Adipocyte (in vitro differentiated cells): ENCODE data around the gene NUBPL.

Experiments used
- DNase-seq: peaks from one replicate; pipeline ENCODE4 v3.0.0-alpha.2; 2015; ENCODE audit warnings: low read depth
- H3K27me3 ChIP-seq: replicated peaks from 2 replicates; pipeline ENCODE4 v1.7.0; 2013; ENCODE audit warnings: mild to moderate bottlenecking, low read length, moderate library complexity; ENCODE audit not compliant: control insufficient read depth, insufficient read depth
- H3K36me3 ChIP-seq: 2 replicates; pipeline ENCODE4 v1.7.0; 2013; ENCODE audit warnings: low read length, mild to moderate bottlenecking, moderate library complexity; ENCODE audit not compliant: control insufficient read depth, insufficient read depth, severe bottlenecking
- H3K4me1 ChIP-seq: 2 replicates; pipeline ENCODE4 v1.7.0; 2013; ENCODE audit warnings: mild to moderate bottlenecking, low read length, moderate library complexity; ENCODE audit not compliant: control insufficient read depth, insufficient read depth
- H3K4me3 ChIP-seq: 2 replicates; pipeline ENCODE4 v1.7.0; 2013; ENCODE audit warnings: mild to moderate bottlenecking, low read length, moderate library complexity
- H3K9ac ChIP-seq: 2 replicates; pipeline ENCODE4 v1.7.0; 2013; ENCODE audit warnings: mild to moderate bottlenecking, low read length, moderate library complexity
- H3K9me3 ChIP-seq: 2 replicates; pipeline ENCODE4 v1.7.0; 2013; ENCODE audit warnings: mild to moderate bottlenecking, low read length, moderate library complexity; ENCODE audit not compliant: control insufficient read depth

Gene NUBPL

DNA sequence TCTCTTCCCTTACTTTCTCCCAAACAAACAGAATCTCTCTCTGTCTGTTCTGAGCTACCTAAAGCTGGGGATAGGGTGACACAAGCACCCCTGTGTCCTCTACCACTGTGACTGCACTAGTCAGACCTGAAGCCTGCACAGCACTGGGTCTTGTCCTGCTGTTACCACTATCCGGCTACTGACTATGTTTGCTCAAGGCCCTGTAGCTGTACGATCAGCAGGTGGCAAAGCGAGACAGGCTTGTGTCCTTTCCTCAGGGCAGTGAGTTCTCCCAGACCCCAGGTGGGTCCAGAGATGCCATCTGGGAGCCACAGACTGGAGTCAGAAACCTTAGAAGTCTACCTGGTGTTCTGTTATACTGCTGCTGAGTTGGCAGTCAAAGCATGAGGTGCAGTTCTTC, 116.4 kb downstream of the NUBPL start:
- Histone ChIP-seq H3K27me3 (no peaks in the 10 kb centered on the region), H3K36me3 (peaks cover 4% of the 10 kb centered on the region), H3K4me1 (no peaks in the 10 kb centered on the region), H3K4me3 (no peak overlapping the region), H3K9me3 (peaks cover 7% of the 10 kb centered on the region), H3K9ac (no peak overlapping the region)
- DNase-seq = no peak

DNA sequence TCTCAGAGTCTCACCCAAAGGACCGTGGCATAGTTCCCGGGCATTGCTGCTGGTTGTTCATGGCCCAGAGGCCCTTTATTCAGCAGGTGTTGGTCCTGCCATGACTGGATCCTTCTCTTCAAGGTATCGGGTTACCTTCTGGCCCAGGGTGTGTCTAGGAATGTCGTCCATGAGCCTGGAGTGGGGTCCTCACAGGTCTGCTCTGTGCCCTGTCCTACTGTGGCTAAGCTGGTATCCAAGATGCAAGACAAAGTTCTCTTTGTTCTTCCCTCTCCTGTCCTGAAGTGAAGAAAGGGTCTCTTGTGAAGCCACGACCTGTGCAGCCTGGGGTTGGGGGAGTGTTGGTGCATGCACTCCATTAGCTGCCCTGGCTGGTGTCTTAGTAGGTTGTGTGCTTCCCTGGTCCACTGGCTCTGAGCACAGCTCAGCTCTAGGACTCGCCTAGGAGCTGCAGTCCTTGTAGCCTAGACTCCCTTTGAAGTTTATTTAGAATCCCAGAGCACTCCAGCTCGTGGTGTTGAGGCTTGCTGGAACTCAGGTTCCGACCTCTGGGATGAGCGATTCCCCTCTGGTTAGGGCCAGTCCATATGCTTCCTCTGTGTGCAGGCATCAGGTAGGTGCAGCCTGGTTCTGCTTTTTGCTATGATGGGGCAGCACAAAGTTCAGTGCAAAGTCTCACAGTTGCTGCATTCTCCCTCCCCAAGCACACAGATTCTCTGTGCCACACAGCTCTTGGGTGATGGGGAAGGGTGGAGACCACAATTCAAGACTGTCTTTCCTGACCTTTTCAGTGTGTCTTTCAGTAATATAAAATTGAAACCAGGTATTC, 117.4 kb downstream of the NUBPL start:
- DNase-seq = no peak
- Histone ChIP-seq H3K27me3 (no peaks in the 10 kb centered on the region), H3K9me3 (peaks cover 10% of the 10 kb centered on the region), H3K36me3 (peaks cover 4% of the 10 kb centered on the region), H3K9ac (no peak overlapping the region), H3K4me3 (no peak overlapping the region), H3K4me1 (no peaks in the 10 kb centered on the region)

DNA sequence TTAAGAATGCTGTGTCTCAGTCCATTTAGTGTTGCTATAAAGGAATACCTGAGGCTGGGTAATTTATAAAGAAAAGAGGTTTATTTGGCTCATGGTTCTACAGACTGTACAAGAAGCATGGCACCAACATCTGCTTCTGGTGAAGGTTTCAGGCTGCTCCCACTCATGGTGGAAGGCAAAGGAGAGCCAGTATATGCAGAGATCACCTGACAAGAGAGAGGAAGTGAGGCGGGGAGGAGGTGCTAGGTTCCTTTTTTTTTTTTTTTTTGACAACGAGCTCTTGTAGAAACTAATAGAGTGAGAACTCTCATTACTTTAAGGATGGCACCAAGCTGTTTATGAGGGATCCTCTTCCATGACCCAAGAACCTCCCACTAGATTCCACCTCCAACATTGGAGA, 121.6 kb downstream of the NUBPL start:
- Histone ChIP-seq H3K4me3 (no peak overlapping the region), H3K27me3 (no peaks in the 10 kb centered on the region), H3K36me3 (peaks cover 1% of the 10 kb centered on the region), H3K9ac (no peak overlapping the region), H3K9me3 (peaks cover 10% of the 10 kb centered on the region), H3K4me1 (no peaks in the 10 kb centered on the region)
- no peak for DNase-seq

DNA sequence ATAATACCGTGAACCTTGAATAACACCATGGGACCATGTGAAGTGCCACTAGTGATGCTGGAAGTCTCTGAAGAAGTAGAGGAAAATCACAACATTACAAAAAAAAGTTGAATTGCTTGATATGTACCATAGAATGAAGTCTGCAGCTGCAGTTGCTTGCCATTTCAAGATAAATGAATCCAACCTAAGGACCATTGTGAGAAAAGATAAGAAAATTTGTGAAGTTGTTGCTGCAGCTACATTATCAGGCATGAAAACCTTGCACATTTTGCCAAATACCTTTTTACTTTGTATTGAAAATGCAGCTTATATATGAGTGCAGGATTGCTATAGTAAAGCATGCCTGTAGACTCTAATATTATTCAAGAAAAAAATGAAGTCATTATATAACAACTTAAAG, 126.5 kb downstream of the NUBPL start:
- Histone ChIP-seq H3K4me1 (peaks cover 5% of the 10 kb centered on the region), H3K36me3 (no peaks in the 10 kb centered on the region), H3K4me3 (no peak overlapping the region), H3K9ac (no peak overlapping the region), H3K9me3 (peaks cover 3% of the 10 kb centered on the region), H3K27me3 (no peaks in the 10 kb centered on the region)
- no peak for DNase-seq

DNA sequence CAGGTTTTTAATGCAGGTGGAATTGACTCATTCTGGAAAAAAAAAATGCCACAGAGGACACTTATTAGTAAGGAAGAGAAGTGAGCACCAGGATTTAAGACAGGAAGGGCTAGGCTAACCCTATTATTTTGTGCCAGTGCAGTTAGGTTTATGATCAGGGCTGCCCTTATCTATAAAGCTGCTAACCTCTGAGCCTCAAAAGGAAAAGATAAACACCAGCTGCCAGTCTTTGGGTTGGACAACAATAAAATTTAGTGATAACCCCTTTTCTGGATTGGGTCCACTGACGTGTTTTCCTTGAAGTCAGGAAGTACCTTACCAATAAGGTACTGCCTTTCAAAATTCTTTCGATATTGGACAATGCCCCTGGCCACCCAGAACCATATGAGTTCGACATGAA, 128.9 kb downstream of the NUBPL start:
- Histone ChIP-seq H3K9ac (no peak overlapping the region), H3K36me3 (no peaks in the 10 kb centered on the region), H3K4me3 (no peak overlapping the region), H3K27me3 (no peaks in the 10 kb centered on the region), H3K4me1 (peaks cover 6% of the 10 kb centered on the region), H3K9me3 (no peaks in the 10 kb centered on the region)
- DNase-seq = no peak

DNA sequence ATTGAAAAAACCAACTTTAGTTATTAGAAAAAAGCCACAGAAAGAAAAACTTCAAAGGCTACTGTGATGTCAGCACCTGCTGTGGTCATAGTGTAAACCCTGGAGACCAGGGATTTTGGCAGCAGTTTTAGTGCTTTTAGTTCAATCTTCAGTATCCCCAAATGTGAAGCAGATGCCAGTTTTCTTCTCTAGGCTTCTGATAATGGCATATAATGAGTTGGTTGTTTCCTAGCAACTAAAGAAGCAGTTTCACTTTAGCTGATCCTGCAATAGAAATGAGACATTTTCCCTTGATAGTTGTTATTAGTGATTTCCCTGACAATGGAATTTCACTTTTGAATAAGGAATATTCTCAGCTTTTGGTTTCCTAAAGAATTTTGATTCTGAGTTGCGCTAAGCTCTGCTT, 131.2 kb downstream of the NUBPL start:
- Histone ChIP-seq H3K9ac (no peak overlapping the region), H3K4me3 (peak overlapping the region; percentile 52), H3K36me3 (no peaks in the 10 kb centered on the region), H3K4me1 (peaks cover 6% of the 10 kb centered on the region), H3K27me3 (no peaks in the 10 kb centered on the region), H3K9me3 (no peaks in the 10 kb centered on the region)
- DNase-seq = peak; percentile 62

DNA sequence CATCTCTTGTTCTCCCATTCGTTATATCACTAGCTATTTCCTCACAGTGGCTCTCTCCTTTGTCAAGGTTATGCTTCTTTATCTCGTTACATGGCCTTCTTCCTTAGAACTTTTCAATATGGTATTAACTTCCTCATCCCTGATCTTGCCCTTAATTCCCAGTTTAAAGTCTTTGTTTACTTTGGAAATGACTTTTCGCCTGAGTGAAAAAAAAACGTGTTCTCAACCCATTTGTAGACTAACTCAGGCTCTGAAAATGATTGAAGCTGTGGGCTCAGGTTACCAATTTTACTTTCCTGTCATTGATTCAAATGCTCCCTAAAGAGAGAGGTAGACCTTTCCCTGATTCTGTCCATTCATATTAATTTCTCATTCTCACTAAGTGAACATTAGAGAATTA, 135.2 kb downstream of the NUBPL start:
- no peaks in the 10 kb centered on the region for H3K27me3 ChIP-seq
- no peak overlapping the region for H3K9ac ChIP-seq
- H3K36me3 ChIP-seq = no peaks in the 10 kb centered on the region
- no peak overlapping the region for H3K4me3 ChIP-seq
- H3K4me1 ChIP-seq = peaks cover 6% of the 10 kb centered on the region
- H3K9me3 ChIP-seq = no peaks in the 10 kb centered on the region
- no peak for DNase-seq

DNA sequence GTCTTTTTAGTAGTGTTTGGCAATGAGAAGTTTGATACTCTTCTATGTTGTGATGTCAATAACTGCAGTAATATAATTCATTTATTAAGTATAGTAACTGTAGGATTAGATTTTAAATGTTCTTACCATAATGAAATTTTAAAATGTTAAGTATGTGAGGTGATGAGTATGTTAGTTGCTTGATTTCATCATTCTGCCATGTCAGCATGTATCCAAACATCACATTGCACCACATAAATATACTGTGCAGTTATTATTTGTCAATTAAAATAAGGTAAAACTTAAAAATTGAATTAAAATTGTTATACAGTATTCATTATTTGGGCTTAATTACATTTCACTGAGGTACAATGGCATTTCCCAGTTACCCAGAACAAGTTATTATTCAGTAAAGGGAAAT, 138.6 kb downstream of the NUBPL start:
- no peak overlapping the region for H3K4me3 ChIP-seq

DNA sequence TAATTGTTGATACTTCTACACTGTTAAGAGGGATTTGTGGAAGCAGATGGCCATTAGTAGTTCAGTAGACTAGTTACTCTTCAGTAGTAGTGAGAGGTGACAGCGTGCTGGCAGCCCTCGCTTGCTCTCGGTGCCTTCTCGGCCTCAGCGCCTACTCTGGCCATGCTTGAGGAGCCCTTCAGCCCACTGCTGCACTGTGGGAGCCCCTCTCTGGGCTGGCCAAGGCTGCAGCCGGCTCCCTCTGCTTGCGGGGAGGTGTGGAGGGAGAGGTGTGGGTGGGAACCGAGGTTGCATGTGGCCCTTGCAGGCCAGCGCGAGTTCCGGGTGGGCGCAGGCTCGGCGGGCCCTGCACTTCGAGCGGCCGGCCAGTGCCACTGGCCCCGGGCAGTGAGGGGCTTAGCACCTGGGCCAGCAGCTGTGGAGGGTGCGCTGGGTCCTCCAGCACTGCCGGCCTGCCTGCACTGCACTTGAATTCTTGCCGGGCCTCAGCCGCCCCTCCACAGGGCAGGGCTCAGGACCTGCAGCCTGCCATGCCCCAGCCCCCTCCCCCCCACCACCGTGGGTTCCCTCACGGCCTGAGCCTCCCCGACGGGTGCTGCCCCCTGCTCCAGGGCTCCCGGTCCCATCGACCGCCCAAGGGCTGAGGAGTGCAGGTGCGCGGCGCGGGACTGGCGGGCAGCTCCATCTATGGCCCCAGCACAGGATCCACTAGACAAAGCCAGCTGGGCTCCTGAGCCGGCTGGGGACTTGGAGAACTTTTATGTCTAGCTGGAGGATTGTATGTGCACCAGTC, 139.3 kb downstream of the NUBPL start:
- H3K9me3 ChIP-seq = peaks cover 8% of the 10 kb centered on the region
- H3K9ac ChIP-seq = no peak overlapping the region
- H3K4me1 ChIP-seq = no peaks in the 10 kb centered on the region
- H3K4me3 ChIP-seq = no peak overlapping the region
- H3K27me3 ChIP-seq = no peaks in the 10 kb centered on the region
- H3K36me3 ChIP-seq = no peaks in the 10 kb centered on the region
- no peak for DNase-seq

More for the DNA sequence above, 138.6 kb downstream of the NUBPL start:
- Histone ChIP-seq H3K9ac (no peak overlapping the region), H3K9me3 (peaks cover 8% of the 10 kb centered on the region), H3K27me3 (no peaks in the 10 kb centered on the region), H3K36me3 (no peaks in the 10 kb centered on the region), H3K4me1 (no peaks in the 10 kb centered on the region)
- no peak for DNase-seq

DNA sequence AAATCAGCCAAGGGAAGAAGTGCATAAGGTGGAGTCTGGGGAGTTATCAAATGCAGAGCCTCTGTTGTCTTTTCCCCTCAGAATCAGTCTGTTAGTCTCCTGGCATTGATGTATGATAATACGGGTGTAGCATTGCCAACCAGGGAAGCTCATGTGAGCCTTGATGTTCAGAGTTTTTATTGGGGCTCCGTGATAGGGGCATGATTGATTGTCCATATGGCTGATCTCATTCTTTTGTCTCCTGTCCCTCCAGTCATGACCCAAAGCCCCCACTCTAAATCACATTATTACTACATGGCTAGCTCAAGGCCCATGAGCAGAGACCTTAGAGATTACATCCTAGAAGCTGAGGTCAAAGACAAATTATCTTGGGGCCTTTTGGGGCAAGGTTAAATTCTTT, 140.9 kb downstream of the NUBPL start:
- H3K27me3 ChIP-seq = no peaks in the 10 kb centered on the region
- no peak overlapping the region for H3K9ac ChIP-seq
- no peaks in the 10 kb centered on the region for H3K36me3 ChIP-seq
- no peaks in the 10 kb centered on the region for H3K4me1 ChIP-seq
- no peak overlapping the region for H3K4me3 ChIP-seq
- H3K9me3 ChIP-seq = peaks cover 8% of the 10 kb centered on the region
- no peak for DNase-seq

DNA sequence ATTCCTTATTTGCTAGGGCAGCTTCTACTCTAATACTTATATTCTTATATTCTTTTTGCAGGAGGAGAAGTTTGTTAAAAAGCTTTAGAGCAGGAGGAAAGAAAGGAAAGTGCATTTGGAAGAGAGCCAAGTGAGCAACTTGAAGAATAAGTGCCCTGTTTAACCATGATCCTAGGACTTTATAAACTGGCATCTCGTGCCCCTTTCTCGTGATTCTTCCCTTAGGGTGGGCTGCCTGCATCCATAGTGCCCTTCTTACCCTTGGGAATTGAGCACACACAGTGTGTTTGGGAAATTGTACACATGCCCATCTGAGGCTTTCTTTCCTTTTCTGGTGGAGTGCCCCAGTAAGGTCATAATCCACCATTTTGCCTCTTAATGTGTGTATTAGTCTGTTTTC, 141.9 kb downstream of the NUBPL start:
- no peaks in the 10 kb centered on the region for H3K27me3 ChIP-seq
- no peaks in the 10 kb centered on the region for H3K36me3 ChIP-seq
- no peak overlapping the region for H3K9ac ChIP-seq
- peaks cover 8% of the 10 kb centered on the region for H3K9me3 ChIP-seq
- no peak overlapping the region for H3K4me3 ChIP-seq
- DNase-seq = peak; percentile 5
- no peaks in the 10 kb centered on the region for H3K4me1 ChIP-seq
